Epithelial cell of proximal tubule (primary cell): Measurements from ENCODE around the gene SLC23A3. TPM values are rescaled to one million over a fixed set of nuclear protein-coding genes. Genes with fewer than 3 reads are reported as not detected.
"Not testable (repeated sequence)": the region's sequence is repeated elsewhere in the genome, so short reads cannot be mapped to it uniquely, and the experiment has no call there.

Experiments used
- DNase-seq: peaks from one replicate; pipeline ENCODE4 v3.0.0-alpha.2; 2011; ENCODE audit warnings: low read depth
- H3K4me3 ChIP-seq: 2 replicates; pipeline ENCODE4 v1.5.1; 2011; ENCODE audit warnings: low read depth, mild to moderate bottlenecking, low read length
- CTCF ChIP-seq: conservative IDR thresholded peaks from 2 replicates; pipeline ENCODE4 v1.5.1; 2012; ENCODE audit warnings: low read depth, mild to moderate bottlenecking, low read length
- total RNA-seq: library from RNA; depleted of rRNA; stranded (reverse); fragments of >200 nt; gene quantifications from 2 replicates; pipeline ENCODE4 v1.2.3, GENCODE V29; 2015

Gene SLC23A3
- total RNA-seq, 1 donor from 2014 or later: 0.06 TPM

- no peak for DNase-seq
- peak overlapping the region; percentile 82 for H3K4me3 ChIP-seq
- TF ChIP-seq CTCF: no peak
Observed at GRCh38 chr2:219207884-219208740, 38.3 kb upstream of the SLC23A3 start.

- peak overlapping the region; percentile 82 for H3K4me3 ChIP-seq
- DNase-seq: no peak
- no peak for TF ChIP-seq CTCF
Observed at GRCh38 chr2:219207134-219207883, 37.5 kb upstream of the SLC23A3 start.

- TF ChIP-seq CTCF: no peak
- peak within 1 kb of the TSS; percentile 82 for H3K4me3 ChIP-seq
- peak; percentile 27 for DNase-seq
Observed at GRCh38 chr2:219206328-219207133, 36.7 kb upstream of the SLC23A3 start, which contains the start of gene ZFAND2B. Gene ZFAND2B, plus strand, starts transcription at chr2:219206782. Its CDS starts 206 bp downstream, at chr2:219206988.

GRCh38 chr2:219205981-219206327 lies 36.1 kb upstream of the SLC23A3 start:
- TF ChIP-seq CTCF: no peak
- H3K4me3 ChIP-seq: peak overlapping the region; percentile 82
- no peak for DNase-seq

- no peak for TF ChIP-seq CTCF
- no peak overlapping the region for H3K4me3 ChIP-seq
- DNase-seq: no peak
Observed at GRCh38 chr2:219205165-219205538, 35.3 kb upstream of the SLC23A3 start.

GRCh38 chr2:219204425-219205164 lies 34.8 kb upstream of the SLC23A3 start:
- TF ChIP-seq CTCF: no peak
- DNase-seq: no peak
- H3K4me3 ChIP-seq: no peak overlapping the region

GRCh38 chr2:219201331-219201730 lies 31.5 kb upstream of the SLC23A3 start:
- H3K4me3 ChIP-seq, DNase-seq: not testable (repeated sequence)

- H3K4me3 ChIP-seq, DNase-seq: not testable (repeated sequence)
Observed at GRCh38 chr2:219200502-219201326, 30.9 kb upstream of the SLC23A3 start.
